ENCODE measurements around the gene KIF5C.

GRCh38 chr2:149000158-149000938, 125.3 kb downstream of the KIF5C start:
- TF ChIP-seq POLR2AphosphoS5 (IDR thresholded peaks at IDR 0.05) = no peak
- TF ChIP-seq CTCF (IDR thresholded peaks at IDR 0.05) = no peak
- no peak for TF ChIP-seq POLR2A (IDR thresholded peaks at IDR 0.05)

All from breast epithelium (tissue), 3 donors.